Stimulated activated CD8-positive, alpha-beta memory T cell treated with anti-CD3 and anti-CD28 coated beads, Interleukin-15, amount 100 ng/mL, for 48 hours (primary cell): ENCODE results near the gene ZBTB16.

ENCODE experiments used
- DNase-seq, 2 donors: peaks; one replicate each; pipeline ENCODE4 v3.0.0-alpha.2; 2020; ENCODE audit warnings: low read depth in 2 of 2

ZBTB16 gene

DNA sequence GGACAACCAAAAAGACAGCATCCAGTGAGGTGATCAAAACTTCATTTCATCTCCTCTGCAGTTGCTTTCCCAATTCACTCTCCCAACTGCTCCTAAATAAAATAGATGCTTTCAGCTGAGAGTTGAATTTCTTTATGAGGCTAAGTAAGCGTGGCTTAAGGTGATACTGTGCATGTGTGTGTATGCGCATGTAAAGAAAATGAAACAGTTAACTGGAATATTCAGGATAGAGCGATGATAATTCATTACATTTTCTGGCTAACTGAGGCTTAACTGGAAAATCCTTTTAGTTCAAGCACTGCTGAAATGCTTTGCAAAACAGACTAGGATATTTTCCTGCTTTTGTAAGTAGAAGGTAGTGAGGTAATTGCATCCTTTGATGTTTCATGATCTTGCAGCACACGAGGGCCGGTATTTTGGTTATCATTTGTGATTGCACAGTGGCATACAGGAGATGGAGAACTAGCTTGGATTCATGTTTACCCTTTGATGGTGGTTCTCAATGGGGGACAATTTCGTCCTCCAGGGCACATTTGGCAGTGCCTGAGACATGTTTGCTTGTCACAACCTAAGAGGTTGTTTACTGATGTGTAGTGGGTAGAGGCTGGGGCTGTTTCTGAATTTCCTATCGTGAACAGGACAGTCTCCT is 71.2 kb downstream of the ZBTB16 start:
- DNase-seq = no peak

DNA sequence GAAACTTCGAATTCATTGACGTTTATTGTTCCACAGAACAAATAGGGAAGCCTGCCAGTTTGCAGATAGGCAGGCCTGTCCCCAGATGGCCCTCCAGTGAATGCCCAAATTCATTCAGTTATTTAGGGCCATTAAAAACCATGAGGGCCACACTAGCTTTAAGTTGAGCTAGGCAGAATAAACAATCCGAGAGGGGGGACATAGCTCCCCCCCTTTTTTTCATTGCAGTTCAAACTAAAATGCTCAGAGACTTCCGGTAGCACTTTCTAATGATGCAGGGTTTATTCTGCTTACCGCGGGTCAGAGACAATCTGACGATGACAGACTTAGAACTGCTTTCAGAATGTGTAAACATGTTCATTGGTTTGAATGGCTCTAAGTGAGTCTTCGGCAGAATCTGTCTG is 72.0 kb downstream of the ZBTB16 start:
- no peak for DNase-seq

DNA sequence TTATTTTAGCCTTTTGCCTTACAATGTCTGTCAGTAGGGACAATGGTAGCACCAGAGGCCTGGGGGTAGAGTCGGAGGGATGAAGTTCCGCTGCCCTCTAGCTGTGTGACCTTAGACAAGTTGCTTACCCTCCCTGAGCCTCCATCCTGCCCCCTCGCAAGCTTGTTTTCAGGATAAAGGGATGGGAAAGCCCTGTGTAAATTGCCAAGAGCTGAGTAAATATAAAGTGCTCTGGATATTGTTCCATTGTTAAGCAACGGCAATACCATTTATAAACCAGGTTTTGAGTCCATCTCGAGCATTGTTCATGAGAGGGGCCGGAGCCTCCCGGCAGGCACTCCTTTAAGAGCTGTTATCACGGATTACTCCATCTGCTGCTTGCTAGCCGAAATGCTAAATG is 72.9 kb downstream of the ZBTB16 start:
- no peak for DNase-seq

DNA sequence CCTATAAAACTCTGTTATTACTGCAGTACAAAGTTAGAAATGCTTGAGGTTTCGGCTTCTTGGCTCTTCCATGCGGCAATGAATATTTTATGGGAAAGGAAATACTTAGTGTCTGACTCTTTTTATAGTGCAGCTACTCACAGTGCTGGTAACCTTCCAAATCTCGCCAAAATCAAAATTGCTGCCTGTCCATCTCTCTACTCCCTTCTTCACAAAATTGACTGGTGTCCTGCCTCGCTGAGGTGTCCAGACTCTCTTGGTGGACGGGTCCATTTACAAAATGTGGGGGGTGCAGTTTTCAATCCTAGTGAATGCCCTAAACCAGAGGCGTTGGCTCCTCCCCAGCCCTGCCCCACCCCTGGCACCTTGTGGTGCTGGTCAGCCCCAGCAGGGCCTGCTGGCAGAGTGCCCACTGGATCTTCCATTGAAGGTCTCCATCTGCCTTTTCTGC is 73.5 kb downstream of the ZBTB16 start:
- no peak for DNase-seq

DNA sequence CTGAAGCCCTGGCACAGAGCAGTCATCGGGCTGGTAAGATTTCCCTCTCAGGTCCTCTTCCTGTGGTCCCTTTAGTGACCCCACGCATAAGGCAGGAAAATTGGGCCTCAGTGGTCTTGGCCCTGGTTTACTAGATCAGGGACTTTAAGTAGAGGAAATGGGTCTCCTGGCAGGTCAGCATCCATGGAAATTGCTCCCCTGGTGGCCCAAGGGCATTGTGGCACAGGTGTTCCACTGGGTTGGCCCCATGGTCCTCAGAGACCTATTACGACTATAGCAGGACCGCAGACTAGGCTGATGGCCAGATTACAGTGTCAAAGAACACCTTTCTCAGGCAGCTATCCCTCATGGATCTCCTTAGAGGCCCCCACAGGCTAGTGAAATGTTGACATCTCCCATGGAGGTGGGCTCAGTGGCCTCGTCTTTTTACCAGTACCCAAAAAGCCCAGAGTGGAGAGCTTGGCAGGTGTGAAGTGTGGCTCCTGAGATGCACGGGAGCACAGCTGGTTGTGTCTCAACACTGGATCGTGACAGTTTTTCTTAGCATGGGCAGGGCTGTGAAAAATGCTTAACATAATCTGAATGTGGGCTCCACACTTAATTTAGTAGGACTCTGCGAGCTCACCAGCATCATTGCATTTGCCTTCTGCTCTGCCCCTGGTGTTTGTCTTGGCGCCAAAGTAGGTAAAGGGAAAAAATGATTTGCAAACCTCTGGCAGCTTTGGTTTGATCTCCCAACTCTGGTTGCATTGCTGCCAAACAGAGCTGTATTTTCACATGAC is 74.2 kb downstream of the ZBTB16 start:
- no peak for DNase-seq

DNA sequence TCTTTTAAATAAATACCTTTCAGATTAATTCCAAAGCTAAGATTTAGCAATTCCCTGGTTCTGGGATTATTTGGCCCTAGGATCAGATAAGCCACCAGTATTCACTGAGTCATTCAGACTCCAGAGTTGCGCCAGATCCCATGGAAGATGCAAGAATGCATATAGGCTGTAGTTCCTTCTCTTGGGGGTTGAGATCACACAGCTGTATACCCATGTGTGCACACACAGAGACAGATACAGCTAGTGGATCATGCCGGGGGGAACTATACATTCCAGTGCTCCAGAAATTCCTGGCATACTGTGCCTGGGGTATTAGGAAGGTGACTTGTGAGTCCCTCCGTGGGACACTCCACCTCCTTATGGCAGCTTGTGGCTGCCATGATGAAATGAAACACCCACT is 75.4 kb downstream of the ZBTB16 start:
- DNase-seq = no peak

DNA sequence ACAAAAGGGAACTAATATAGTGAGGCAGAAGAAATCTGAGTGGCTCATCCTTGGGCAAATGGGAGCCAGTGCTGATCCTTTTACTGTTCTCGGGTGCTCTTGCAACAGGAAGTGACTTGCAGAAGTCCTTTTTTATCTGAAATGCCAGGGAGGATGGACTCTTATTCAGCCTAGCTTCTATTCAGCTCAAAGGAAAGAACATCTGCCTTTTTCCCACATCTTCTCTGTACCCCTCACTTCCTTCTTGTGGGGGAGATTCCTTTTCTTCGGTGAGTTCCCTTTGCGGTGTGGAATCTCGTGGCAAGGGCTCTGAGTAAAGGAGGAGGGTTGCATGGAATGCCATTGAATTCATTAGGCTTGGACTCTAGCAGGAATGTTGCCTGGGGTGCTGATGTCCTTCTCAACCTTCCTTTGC is 76.2 kb downstream of the ZBTB16 start:
- no peak for DNase-seq

DNA sequence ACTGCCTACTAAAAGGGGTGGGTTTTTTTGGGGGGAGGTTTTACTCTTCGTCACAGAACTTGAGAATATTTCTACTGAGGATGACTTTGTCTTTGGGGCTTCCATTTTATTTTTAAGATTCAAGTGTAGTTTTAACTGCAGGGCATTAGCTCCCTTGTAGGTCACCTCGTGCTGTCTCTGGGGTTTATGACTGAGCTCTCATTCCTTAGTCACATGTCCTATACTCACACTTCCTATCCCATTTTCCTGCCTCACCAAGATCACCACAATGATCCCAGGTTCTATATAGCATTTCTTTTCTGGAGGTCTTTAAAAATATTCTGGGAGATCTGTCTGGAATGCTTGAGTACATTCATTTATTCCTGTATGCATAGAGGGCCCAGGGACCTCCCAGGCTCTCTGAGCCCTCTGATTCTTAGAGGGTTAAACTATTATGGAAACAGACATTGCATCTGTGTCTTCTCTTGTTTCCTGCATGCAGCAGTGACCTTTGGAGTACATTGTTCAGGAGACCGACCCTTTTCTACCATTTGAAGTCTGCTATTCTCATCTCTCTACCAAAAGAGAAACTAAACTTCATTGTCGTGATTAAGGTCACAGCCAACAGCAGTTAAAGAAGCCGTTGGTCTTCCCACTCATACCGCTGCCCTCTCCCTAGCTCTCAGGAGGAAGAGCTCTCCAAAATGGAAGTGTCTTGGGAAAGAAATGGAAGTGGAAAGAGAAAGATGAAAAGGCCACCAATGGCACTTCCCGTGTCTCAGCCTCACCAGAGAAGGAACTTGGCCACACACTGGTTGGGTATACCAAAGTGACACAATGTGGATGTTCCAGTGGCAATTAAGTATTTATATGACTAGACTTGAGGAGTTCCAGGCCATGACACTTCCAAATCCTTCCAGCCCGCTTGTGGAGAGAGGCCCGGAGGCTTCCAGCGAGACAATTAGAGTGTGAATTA is 77.5 kb downstream of the ZBTB16 start:
- DNase-seq = no peak

DNA sequence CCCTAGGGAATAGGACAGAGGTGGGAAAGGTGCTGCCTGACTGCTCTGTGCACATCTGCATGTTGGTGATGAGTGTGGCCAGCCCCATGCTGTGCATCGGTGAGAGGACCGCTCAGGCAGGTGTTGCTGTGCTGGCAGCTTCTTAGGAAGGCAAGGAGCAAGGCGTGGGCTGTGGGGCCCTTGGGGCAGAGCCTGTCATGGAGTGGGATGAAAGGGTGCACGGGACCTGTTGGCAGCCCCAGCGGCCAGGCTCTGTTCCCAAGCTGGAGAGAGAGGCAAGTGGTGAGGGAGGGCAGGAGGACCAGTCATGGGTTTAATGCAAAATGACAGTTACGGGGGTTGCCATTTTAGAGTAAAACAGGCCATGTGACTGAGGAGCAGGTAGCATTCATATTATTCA is 78.3 kb downstream of the ZBTB16 start:
- no peak for DNase-seq

DNA sequence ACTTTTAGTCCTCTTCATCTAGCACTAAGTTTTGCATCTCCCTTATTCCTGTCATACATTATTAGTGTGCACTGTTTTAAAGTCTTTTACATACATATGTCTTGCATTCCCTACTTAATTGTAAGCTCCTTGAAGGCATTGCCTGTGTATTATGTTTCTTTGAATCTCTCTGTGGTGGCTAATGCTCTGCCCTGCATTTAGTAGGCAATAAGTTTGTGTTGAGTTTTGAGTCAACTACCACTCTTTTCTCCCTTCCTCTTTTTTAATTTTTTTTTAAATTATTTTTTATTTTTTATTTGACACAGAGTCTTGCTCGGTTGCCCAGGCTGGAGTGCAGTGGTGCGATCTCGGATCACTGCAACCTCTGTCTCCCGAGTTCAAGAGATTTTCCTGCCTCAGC is 78.9 kb downstream of the ZBTB16 start:
- no peak for DNase-seq

DNA sequence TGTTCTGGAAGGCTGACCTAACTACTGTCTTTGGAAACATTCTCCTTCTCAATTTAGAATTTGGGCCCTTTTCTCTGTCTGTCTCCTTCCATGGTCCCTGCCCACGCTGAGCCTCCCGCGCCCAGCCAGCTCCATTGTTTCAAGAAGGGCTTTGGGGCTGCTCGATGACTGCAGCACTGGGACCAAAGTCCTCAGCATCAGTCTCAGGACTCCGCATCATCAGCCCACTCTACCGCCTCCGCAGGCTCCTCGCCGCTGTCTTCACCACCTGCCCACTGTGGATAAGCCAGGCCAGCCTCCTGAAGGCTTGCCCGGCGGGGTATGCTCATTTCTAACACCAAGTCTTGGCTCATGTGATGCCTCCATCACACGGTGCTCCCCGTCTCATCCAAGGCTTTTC is 81.3 kb downstream of the ZBTB16 start:
- no peak for DNase-seq

DNA sequence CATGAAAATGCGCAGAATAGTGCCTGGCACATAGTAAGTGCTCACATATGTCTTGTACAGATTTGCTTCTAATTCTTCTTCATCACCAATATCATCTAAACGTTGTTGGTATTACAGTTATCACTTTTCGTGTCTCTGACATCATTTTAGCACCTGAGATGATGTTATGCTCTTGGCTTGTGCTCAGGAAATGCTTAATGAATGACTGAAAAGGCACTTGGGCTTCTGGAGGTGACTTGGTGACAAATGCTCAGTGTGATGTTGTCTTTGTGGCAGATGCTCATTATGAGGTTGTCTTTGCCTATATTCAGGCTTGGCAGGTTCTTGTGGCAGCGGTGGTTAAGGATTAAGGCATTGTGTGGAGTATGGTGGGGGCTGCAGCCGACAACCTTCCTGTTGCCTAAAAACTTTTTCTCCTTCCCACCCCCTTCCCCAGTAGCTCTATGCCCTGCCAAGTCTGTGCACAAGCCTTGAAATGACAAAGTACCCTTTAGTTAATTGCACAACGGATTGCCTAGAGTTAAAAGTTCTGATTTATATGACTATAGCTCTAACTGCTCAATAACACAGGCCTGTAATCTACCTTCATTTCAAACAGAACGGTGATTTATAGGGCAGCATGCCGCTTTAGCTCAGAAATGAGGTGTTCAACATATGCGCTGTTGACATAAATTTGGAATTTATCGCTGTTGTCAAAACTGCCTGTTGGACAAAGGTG is 82.5 kb downstream of the ZBTB16 start:
- no peak for DNase-seq

DNA sequence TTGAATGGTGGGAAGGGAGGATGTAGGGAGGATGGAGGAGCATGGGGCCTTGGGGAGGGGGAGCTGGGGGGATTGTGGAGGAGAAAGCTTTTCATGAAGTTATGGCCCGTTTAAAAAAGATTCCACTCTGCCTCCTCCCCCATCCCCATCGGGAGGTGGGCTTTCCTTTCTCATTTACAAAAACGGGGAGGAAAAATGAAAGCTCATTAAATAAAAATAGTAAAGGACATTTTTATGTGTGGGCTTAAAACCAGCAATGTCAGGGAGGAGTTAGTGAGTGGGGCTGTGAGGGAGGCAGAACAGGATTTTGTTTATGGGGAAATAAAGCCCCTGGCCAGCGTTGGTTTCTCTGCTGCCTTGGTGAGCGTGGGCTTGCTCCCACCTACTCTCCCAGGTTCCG is 83.2 kb downstream of the ZBTB16 start:
- DNase-seq = no peak

DNA sequence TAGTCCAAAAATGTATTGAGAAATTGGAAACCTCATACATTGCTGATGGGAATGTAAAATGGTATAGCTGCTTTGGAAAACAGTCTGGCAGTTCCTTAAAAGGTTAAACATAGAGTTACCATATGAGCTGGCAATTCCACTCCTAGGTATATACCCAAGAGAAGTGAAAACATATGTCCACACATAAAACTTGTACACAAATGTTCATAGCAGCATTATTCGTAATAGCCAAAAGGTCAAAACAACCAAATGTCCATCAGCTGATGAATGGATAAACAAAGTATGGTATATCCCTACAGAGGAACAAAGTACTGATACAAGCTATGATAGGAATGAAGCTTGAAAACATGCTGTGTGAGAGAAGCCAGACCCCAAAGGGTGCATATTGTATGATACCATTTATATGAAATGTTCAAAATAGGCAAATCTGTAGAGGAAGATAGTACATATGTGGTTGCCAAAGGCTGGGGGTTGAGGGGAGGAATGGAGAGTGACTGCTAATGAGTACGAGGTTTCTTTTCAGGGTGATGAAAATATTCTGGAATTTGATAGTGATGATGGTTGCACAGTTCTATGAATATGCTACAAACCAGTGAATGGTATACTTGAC is 85.8 kb downstream of the ZBTB16 start:
- DNase-seq = no peak

DNA sequence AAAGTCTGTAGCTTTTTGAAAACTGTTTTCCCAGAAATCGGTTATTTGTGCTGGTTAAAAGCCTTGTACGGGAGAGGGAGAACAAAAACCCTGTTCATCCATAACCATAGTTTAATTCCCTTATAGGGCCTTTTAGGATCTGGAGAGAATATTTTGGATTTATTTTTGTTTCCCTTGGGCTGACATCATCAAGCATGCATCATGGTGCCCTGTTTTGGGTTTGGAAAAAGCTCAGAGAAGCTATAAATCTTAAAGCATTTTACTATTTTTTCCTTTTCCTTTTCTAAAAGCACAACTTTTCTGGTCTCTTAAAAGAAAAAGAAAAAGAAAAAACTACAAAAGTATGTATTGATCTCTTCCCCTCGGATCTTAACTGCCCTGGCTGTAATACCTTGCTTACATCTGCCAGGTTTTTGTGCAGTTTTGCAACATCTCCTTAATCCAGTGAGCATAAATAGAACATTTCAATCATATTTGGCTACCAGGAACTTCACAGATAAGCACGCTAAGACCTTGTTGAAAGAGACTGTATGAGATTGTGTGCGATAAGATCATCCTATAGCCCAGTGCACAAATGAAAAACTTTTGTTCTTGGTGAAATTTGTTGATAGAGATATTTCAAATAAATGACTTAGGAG is 88.0 kb downstream of the ZBTB16 start:
- no peak for DNase-seq

DNA sequence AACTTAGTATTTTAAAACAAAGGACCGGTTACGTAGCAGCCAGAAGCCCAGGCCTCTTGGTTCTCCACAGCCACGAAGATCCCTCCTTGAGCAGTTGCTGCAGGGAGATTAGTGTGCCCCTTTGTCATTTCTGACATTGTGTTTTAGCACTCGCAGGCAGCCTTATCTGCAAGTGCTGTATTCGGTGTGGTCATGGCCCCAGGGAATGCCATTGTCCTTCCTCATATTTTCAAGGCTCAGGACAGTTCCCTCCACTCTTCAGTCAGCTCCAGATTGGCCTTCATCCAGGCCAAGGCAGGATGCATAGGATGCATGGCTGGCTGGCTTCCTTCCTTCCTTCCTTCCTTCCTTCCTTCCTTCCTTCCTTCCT is 88.5 kb downstream of the ZBTB16 start:
- DNase-seq = no peak

DNA sequence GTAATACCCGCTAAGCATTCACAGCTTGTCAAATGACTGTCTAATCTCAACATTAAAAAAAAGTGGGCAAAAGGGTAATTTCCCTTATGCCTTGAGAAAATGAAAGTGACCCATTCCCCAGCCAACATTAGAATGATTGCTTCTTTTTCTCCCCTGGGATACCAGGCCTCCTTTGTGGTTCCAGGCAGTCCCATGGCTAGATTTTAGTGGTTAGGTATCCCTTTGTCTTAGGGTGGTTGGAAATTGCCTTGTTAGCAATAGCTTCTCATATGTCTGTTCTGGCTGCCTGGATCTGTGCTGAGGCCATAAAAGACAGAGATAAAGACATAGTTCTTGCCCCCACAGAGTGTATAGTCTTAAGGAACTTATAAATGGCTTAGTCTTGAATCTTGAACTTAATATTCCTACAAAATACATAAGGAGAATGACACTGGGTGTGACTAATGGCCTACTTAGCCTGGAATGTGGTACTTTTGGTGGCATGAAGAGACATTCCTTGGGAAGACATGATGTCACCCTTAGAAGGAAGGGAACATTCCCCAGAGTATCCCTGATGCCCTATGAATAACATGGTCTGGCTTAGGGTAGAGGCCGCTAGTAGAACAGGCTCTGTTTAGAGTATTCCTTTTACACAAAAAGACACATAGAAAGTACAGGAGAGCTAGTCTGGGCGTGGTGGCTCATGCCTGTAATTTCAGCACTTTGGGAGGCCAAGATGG is 90.3 kb downstream of the ZBTB16 start:
- no peak for DNase-seq

DNA sequence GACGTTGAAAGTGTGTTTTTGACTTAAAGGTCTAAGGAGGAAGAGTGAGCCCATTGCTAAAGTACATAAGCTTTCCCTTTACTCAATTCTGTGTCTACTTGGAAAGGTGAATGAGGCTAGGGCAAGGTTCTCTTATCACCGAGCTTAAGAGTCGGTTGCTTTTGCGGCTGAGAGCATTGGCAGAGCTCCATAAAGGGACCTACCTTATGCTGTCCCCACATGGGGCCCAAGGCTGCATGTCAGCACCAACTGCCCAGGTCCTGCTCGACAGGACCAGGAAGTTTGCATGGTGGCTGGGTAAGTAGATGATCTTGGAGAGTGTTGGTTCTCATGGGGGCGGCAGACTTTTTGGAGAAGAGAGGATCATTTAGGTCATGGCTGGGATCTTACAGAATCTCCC is 91.2 kb downstream of the ZBTB16 start:
- DNase-seq = no peak

DNA sequence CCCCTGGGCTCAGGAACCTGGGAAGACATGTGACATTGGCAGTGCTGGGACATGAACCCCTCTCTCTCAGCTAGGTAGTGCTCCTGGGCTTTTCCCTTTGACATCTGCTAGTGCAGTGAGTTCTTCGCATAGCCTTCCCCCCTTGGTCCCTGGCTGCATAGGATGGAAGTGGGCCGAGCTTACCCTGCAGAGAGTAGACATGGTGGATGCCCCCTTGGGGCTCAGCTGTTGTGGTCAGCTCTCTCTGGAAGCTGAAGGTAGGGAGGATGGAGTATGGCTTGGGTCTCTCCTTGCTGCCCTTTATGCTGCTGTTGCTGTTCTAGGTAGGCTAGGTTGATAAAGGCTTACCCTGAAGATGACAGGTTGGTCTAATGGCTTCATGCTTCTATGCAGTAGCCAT is 92.1 kb downstream of the ZBTB16 start:
- no peak for DNase-seq

DNA sequence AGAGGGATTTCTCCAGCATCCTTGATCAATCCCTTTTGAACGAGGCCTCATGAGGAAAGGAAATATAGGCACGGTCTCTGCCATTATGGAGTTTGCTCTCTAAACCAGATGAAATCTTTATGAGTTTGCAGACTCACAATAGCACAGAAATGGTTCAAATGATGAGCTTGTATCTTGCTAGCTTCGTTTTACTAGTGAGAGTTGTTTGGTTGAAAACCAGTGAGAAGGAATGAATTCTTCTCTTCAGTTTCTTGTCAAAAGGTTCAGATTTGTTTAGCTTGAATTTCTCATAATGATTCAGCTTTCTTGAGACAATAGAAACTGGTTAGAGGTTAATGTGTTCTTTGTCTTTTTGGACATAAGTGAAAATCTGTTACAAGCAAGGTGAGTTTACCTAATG is 92.7 kb downstream of the ZBTB16 start:
- DNase-seq = no peak
